Germinal center (tissue), 1 donor: ENCODE data around the gene ZSWIM6.

Source experiments
- DNase-seq: peaks from one replicate; pipeline ENCODE4 v3.0.0; 2012; ENCODE audit warnings: mixed read lengths, low spot score

Gene ZSWIM6

GRCh38 chr5:61331407-61332357 is at the start of gene ZSWIM6:
Gene ZSWIM6, plus strand, starts transcription at chr5:61332258. Its CDS starts 15 bp downstream, at chr5:61332273.
- DNase-seq, result peak; percentile 97

- DNase-seq, result no peak
Observed at GRCh38 chr5:61283471-61283870, 48.6 kb upstream of the ZSWIM6 start.

- no peak for DNase-seq
Observed at GRCh38 chr5:61285531-61285930, 46.5 kb upstream of the ZSWIM6 start.

- DNase-seq, result no peak
Observed at GRCh38 chr5:61286446-61287132, 45.5 kb upstream of the ZSWIM6 start.

- no peak for DNase-seq
Observed at GRCh38 chr5:61287474-61287873, 44.6 kb upstream of the ZSWIM6 start.

GRCh38 chr5:61289241-61289640 is 42.8 kb upstream of the ZSWIM6 start:
- no peak for DNase-seq

GRCh38 chr5:61289669-61290306 is 42.3 kb upstream of the ZSWIM6 start:
- DNase-seq, result no peak

GRCh38 chr5:61290791-61291210 is 41.3 kb upstream of the ZSWIM6 start:
- no peak for DNase-seq

- DNase-seq, result no peak
Observed at GRCh38 chr5:61292062-61292657, 39.9 kb upstream of the ZSWIM6 start.

- DNase-seq, result no peak
Observed at GRCh38 chr5:61293071-61293470, 39.0 kb upstream of the ZSWIM6 start.

- no peak for DNase-seq
Observed at GRCh38 chr5:61293873-61294272, 38.2 kb upstream of the ZSWIM6 start.

- DNase-seq, result no peak
Observed at GRCh38 chr5:61295365-61295764, 36.7 kb upstream of the ZSWIM6 start.

GRCh38 chr5:61298066-61298465 is 34.0 kb upstream of the ZSWIM6 start:
- no peak for DNase-seq

- no peak for DNase-seq
Observed at GRCh38 chr5:61298580-61298979, 33.5 kb upstream of the ZSWIM6 start.

- DNase-seq, result no peak
Observed at GRCh38 chr5:61299261-61299681, 32.8 kb upstream of the ZSWIM6 start.

- DNase-seq, result no peak
Observed at GRCh38 chr5:61301341-61302199, 30.5 kb upstream of the ZSWIM6 start.

GRCh38 chr5:61302200-61302563 is 29.9 kb upstream of the ZSWIM6 start:
- no peak for DNase-seq

GRCh38 chr5:61303346-61303745 is 28.7 kb upstream of the ZSWIM6 start:
- DNase-seq, result no peak

- DNase-seq, result no peak
Observed at GRCh38 chr5:61304590-61305381, 27.3 kb upstream of the ZSWIM6 start.

- no peak for DNase-seq
Observed at GRCh38 chr5:61306531-61307131, 25.4 kb upstream of the ZSWIM6 start.
